K562 (cell line): ENCODE data around the gene NR5A2.

ENCODE experiments used
- BHLHE40 ChIP-seq: IDR thresholded peaks from 2 replicates; pipeline ENCODE4 v1.6.1; 2011; ENCODE audit warnings: low read length, improper control_type of control experiment
- CTBP1 ChIP-seq: fragments of 450-650 bp; IDR thresholded peaks from 2 replicates; pipeline ENCODE4 v1.6.1; 2016; ENCODE audit warnings: borderline replicate concordance
- JUN ChIP-seq, 2 experiments: sonication (generic) in 1 of 2; formaldehyde crosslinking in 1 of 2; IDR thresholded peaks; 2 replicates each; pipeline versions ENCODE4 v1.6.1 to v1.8.0; 2012 to 2022; ENCODE audit warnings: borderline replicate concordance in 2 of 2, mild to moderate bottlenecking in 2 of 2, improper control_type of control experiment in 1 of 2, low read depth in 1 of 2, low read length in 1 of 2, missing genetic modification reagents in 1 of 2
- PHB2 ChIP-seq: fragments of 450-650 bp; IDR thresholded peaks from 2 replicates; pipeline ENCODE4 v1.6.1; 2017; ENCODE audit warnings: low read depth
- POLR2A ChIP-seq: fragments of 450-650 bp; conservative IDR thresholded peaks from 2 replicates; pipeline ENCODE4 v1.6.1; 2016
- TGIF2 ChIP-seq: sonication (generic); formaldehyde crosslinking; IDR thresholded peaks from 2 replicates; pipeline ENCODE4 v1.8.1; 2022; ENCODE audit warnings: mild to moderate bottlenecking, missing genetic modification reagents, moderate library complexity
- ZFP30 ChIP-seq: fragments of 250-450 bp; sonication (Bioruptor Pico); IDR thresholded peaks from 2 replicates; pipeline ENCODE4 v1.8.0; 2022; ENCODE audit warnings: moderate library complexity, mild to moderate bottlenecking, inconsistent platforms, borderline replicate concordance
- ZNF644 ChIP-seq: fragments of 200-800 bp; sonication (Bioruptor generic); IDR thresholded peaks from 2 replicates; pipeline ENCODE4 v1.6.1; 2016; ENCODE audit warnings: low read depth, missing genetic modification characterization, missing compliant biosample characterization
- ZNF778 ChIP-seq: fragments of 450-650 bp; formaldehyde crosslinking; IDR thresholded peaks from 2 replicates; pipeline ENCODE4 v1.4.0; 2020; ENCODE audit warnings: mild to moderate bottlenecking, moderate library complexity
- TF ChIP-seq, protein P1 (sequence below): sonication (generic); formaldehyde crosslinking; IDR thresholded peaks from 2 replicates; pipeline ENCODE4 v1.8.1; 2023; ENCODE audit warnings: mild to moderate bottlenecking, missing genetic modification reagents
- TF ChIP-seq, protein P2 (sequence below): sonication (generic); formaldehyde crosslinking; IDR thresholded peaks from 2 replicates; pipeline ENCODE4 v1.8.0; 2022; ENCODE audit warnings: missing genetic modification reagents, mild to moderate bottlenecking, borderline replicate concordance

DNA sequence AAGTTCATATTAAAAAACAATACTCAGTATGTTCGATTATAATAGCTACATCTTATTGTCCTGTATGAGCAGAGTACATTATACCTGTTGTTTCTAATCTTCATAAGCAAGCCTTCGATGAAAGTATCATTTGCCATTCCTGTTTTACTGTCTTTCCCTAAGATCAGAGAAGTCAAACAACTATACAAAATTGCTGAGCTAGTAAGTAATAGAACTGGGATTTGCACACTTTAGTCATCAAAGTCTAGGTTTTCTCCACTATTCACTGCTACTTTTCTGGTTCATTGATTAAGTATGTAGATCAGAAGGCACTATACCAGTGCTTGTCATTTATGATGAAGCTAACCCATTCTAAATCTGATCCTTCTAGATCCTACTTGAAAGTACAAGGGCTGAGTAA lies 108.9 kb downstream of the NR5A2 start:
- TF ChIP-seq, protein P1, sequence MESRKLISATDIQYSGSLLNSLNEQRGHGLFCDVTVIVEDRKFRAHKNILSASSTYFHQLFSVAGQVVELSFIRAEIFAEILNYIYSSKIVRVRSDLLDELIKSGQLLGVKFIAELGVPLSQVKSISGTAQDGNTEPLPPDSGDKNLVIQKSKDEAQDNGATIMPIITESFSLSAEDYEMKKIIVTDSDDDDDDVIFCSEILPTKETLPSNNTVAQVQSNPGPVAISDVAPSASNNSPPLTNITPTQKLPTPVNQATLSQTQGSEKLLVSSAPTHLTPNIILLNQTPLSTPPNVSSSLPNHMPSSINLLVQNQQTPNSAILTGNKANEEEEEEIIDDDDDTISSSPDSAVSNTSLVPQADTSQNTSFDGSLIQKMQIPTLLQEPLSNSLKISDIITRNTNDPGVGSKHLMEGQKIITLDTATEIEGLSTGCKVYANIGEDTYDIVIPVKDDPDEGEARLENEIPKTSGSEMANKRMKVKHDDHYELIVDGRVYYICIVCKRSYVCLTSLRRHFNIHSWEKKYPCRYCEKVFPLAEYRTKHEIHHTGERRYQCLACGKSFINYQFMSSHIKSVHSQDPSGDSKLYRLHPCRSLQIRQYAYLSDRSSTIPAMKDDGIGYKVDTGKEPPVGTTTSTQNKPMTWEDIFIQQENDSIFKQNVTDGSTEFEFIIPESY (CRISPR knock-in tag), result no peak
- no peak for TF ChIP-seq ZFP30
- TF ChIP-seq POLR2A, result no peak
- no peak for TF ChIP-seq TGIF2 (CRISPR knock-in tag)
- no peak for TF ChIP-seq BHLHE40
- TF ChIP-seq CTBP1, result no peak
- no peak for TF ChIP-seq JUN (IDR thresholded peaks at IDR 0.05; ENCODE audit: borderline replicate concordance, low read depth, low read length)
- no peak for TF ChIP-seq JUN (CRISPR knock-in tag; IDR thresholded peaks at IDR 0.05; ENCODE audit: borderline replicate concordance)
- TF ChIP-seq ZNF778 (CRISPR knock-in tag), result no peak
- no peak for TF ChIP-seq PHB2
- TF ChIP-seq, protein P2, sequence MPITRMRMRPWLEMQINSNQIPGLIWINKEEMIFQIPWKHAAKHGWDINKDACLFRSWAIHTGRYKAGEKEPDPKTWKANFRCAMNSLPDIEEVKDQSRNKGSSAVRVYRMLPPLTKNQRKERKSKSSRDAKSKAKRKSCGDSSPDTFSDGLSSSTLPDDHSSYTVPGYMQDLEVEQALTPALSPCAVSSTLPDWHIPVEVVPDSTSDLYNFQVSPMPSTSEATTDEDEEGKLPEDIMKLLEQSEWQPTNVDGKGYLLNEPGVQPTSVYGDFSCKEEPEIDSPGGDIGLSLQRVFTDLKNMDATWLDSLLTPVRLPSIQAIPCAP, result no peak
- no peak for TF ChIP-seq ZNF644 (tag)
